Smooth muscle cell (in vitro differentiated cells): Measurements from ENCODE around the gene SEMA6A. TPM values are rescaled to one million over a fixed set of nuclear protein-coding genes. Genes with fewer than 3 reads are reported as not detected.
A peak's percentile ranks its signal among the peaks of the same experiment; 100 is the strongest.

Experiments used
- DNase-seq: peaks from one replicate; lab custom pipeline; 2025; ENCODE audit not compliant: unreplicated experiment; lab: John Stamatoyannopoulos, UW
- H2AFZ ChIP-seq: fragments of 200-600 bp; sonication (generic); 2 replicates; pipeline ENCODE4 v1.6.0; 2016; ENCODE audit warnings: antibody characterized with exemption, low read depth, mild to moderate bottlenecking
- H3F3A ChIP-seq: fragments of 200-600 bp; sonication (generic); 2 replicates; pipeline ENCODE4 v1.6.0; 2017; ENCODE audit warnings: antibody characterized with exemption, low read depth
- H3K27ac ChIP-seq: fragments of 200-600 bp; sonication (generic); 2 replicates; pipeline ENCODE4 v1.5.1; 2016; ENCODE audit warnings: low read depth, mild to moderate bottlenecking
- H3K27me3 ChIP-seq: fragments of 200-600 bp; sonication (generic); 2 replicates; pipeline ENCODE4 v1.6.1; 2016; ENCODE audit warnings: low read depth, mild to moderate bottlenecking
- H3K36me3 ChIP-seq: fragments of 200-600 bp; sonication (generic); 2 replicates; pipeline ENCODE4 v1.5.1; 2016; ENCODE audit warnings: low read depth
- H3K4me1 ChIP-seq: fragments of 200-600 bp; sonication (generic); 2 replicates; pipeline ENCODE4 v1.5.1; 2016; ENCODE audit warnings: low read depth
- H3K4me2 ChIP-seq: fragments of 200-600 bp; sonication (generic); 2 replicates; pipeline ENCODE4 v1.6.0; 2016; ENCODE audit warnings: mild to moderate bottlenecking
- H3K4me3 ChIP-seq: fragments of 200-600 bp; sonication (generic); 2 replicates; pipeline ENCODE4 v1.5.1; 2016; ENCODE audit warnings: mild to moderate bottlenecking
- H3K79me2 ChIP-seq: fragments of 200-600 bp; sonication (generic); 2 replicates; pipeline ENCODE4 v1.6.0; 2016; ENCODE audit warnings: low read depth, mild to moderate bottlenecking
- H3K9ac ChIP-seq: fragments of 200-600 bp; sonication (generic); 2 replicates; pipeline ENCODE4 v1.6.0; 2016; ENCODE audit warnings: low read depth
- H3K9me3 ChIP-seq: fragments of 200-600 bp; sonication (generic); replicated peaks from 2 replicates; pipeline ENCODE4 v1.5.1; 2016; ENCODE audit warnings: low read depth
- H4K20me1 ChIP-seq: fragments of 200-600 bp; sonication (generic); 2 replicates; pipeline ENCODE4 v1.6.0; 2016; ENCODE audit warnings: low read depth
- CTCF ChIP-seq: fragments of 200-600 bp; sonication (generic); IDR thresholded peaks from 2 replicates; pipeline ENCODE4 v1.5.1; 2017; ENCODE audit warnings: borderline replicate concordance, mild to moderate bottlenecking, antibody characterized with exemption; ENCODE audit not compliant: insufficient read depth, poor library complexity, severe bottlenecking
- whole genome bisulfite sequencing: methylation state at CpG from one replicate; pipeline ENCODE4 v1.1.7; 2016; ENCODE audit warnings: low lambda C conversion rate; 5-methylcytosine and 5-hydroxymethylcytosine counted together
- polyA plus RNA-seq: library from polyadenylated mRNA; unstranded; fragments of >200 nt; fragmentation: Nextera tagmentation; extraction: Ambion mirVana; gene quantifications from 2 replicates; pipeline ENCODE4 v1.2.1, GENCODE V29; 2016
- total RNA-seq: library from RNA; depleted of rRNA; stranded (reverse); fragments of >200 nt; gene quantifications from 2 replicates; pipeline ENCODE4 v1.2.3, GENCODE V29; 2014

Gene SEMA6A
- total and polyA plus RNA-seq, 2 experiments from 2014 or later = 6.3 to 12.9 TPM

- peaks cover 13% of the 10 kb centered on the region for H3K79me2 ChIP-seq
- H4K20me1 ChIP-seq = peaks cover 5% of the 10 kb centered on the region
- peaks cover 4% of the 10 kb centered on the region for H3K4me1 ChIP-seq
- H3K9me3 ChIP-seq = no peaks in the 10 kb centered on the region
- DNase-seq = no peak
- H2AFZ ChIP-seq = no peak overlapping the region
- TF ChIP-seq CTCF = no peak
- no peaks in the 10 kb centered on the region for H3K36me3 ChIP-seq
- no peak overlapping the region for H3K27ac ChIP-seq
- H3K9ac ChIP-seq = no peak overlapping the region
- peak overlapping the region; percentile 88 for H3K4me2 ChIP-seq
- H3F3A ChIP-seq = no peaks in the 10 kb centered on the region
- no peaks in the 10 kb centered on the region for H3K27me3 ChIP-seq
- WGBS = 65% methylated on average over 12 of the region's 12 CpGs
- no peak overlapping the region for H3K4me3 ChIP-seq
Measured at GRCh38 chr5:116577064-116577788, 2.6 kb upstream of the SEMA6A start.

- H3K9ac ChIP-seq = peak overlapping the region; percentile 48
- peaks cover 20% of the 10 kb centered on the region for H3K79me2 ChIP-seq
- peak overlapping the region; percentile 66 for H3K4me3 ChIP-seq
- peak overlapping the region; percentile 88 for H3K4me2 ChIP-seq
- H3F3A ChIP-seq = no peaks in the 10 kb centered on the region
- WGBS = under 1% methylated on average over 36 of the region's 44 CpGs
- peaks cover 7% of the 10 kb centered on the region for H3K4me1 ChIP-seq
- H3K27ac ChIP-seq = no peak overlapping the region
- peak overlapping the region; percentile 99 for H2AFZ ChIP-seq
- DNase-seq = peak; percentile 36
- no peaks in the 10 kb centered on the region for H3K9me3 ChIP-seq
- H3K36me3 ChIP-seq = no peaks in the 10 kb centered on the region
- TF ChIP-seq CTCF = peak; percentile 92
- no peaks in the 10 kb centered on the region for H3K27me3 ChIP-seq
- H4K20me1 ChIP-seq = peaks cover 14% of the 10 kb centered on the region
Measured at GRCh38 chr5:116576053-116576713, 1.6 kb upstream of the SEMA6A start.

GRCh38 chr5:116575326-116576052, 866 bp upstream of the SEMA6A start:
- peak; percentile 20 for DNase-seq
- H3K9me3 ChIP-seq = no peaks in the 10 kb centered on the region
- H3K9ac ChIP-seq = peak overlapping the region; percentile 37
- peaks cover 27% of the 10 kb centered on the region for H3K79me2 ChIP-seq
- H3K36me3 ChIP-seq = no peaks in the 10 kb centered on the region
- H3K4me1 ChIP-seq = peaks cover 14% of the 10 kb centered on the region
- 2% methylated on average over 32 of the region's 33 CpGs for WGBS
- H3K27ac ChIP-seq = peak overlapping the region; percentile 40
- no peaks in the 10 kb centered on the region for H3K27me3 ChIP-seq
- peak overlapping the region; percentile 66 for H3K4me3 ChIP-seq
- no peak for TF ChIP-seq CTCF
- H3F3A ChIP-seq = no peaks in the 10 kb centered on the region
- peaks cover 21% of the 10 kb centered on the region for H4K20me1 ChIP-seq
- H3K4me2 ChIP-seq = peak overlapping the region; percentile 88
- H2AFZ ChIP-seq = peak overlapping the region; percentile 83
